GM21717 (cell line): ENCODE data around the gene NRSN2.

Source experiments
- ATAC-seq: cut with Tn5 transposase; IDR thresholded peaks from one replicate; pipeline ENCODE4 v1.9.1; 2021; ENCODE audit warnings: mild to moderate bottlenecking, moderate library complexity; ENCODE audit not compliant: unreplicated experiment

Gene NRSN2

DNA sequence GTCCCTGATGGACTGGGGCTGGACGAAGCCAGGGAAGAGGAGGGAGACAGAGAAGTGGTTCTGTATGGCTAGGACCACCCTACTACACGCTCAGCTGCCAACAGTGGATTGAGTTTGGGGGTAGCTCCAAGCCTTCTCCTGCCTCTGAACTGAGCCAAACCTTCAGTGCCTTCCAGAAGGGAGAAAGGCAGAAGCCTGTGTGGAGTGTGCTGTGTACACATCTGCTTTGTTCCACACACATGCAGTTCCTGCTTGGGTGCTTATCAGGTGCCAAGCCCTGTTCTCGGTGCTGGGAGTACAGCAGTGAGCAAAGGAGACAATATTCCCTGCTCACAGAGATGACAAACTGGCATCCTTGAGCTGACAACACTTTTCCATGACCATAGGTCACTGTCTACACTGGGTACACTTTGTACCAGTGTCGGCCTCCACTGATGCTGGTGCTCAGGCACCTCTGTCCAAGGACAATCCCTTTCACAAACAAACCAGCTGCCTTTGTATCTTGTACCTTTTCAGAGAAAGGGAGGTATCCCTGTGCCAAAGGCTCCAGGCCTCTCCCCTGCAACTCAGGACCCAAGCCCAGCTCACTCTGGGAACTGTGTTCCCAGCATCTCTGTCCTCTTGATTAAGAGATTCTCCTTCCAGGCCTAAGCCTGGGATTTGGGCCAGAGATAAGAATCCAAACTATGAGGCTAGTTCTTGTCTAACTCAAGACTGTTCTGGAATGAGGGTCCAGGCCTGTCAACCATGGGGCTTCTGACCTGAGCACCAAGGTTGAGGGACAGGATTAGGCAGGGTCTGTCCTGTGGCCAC is 49.9 kb downstream of the NRSN2 start:
- no peak for ATAC-seq

GRCh38 chr20:397432-398237 is 50.7 kb downstream of the NRSN2 start:
- no peak for ATAC-seq

GRCh38 chr20:399182-399707 is 52.3 kb downstream of the NRSN2 start:
- ATAC-seq: no peak

- ATAC-seq: no peak
Measured at GRCh38 chr20:400128-400453, 53.2 kb downstream of the NRSN2 start.

DNA sequence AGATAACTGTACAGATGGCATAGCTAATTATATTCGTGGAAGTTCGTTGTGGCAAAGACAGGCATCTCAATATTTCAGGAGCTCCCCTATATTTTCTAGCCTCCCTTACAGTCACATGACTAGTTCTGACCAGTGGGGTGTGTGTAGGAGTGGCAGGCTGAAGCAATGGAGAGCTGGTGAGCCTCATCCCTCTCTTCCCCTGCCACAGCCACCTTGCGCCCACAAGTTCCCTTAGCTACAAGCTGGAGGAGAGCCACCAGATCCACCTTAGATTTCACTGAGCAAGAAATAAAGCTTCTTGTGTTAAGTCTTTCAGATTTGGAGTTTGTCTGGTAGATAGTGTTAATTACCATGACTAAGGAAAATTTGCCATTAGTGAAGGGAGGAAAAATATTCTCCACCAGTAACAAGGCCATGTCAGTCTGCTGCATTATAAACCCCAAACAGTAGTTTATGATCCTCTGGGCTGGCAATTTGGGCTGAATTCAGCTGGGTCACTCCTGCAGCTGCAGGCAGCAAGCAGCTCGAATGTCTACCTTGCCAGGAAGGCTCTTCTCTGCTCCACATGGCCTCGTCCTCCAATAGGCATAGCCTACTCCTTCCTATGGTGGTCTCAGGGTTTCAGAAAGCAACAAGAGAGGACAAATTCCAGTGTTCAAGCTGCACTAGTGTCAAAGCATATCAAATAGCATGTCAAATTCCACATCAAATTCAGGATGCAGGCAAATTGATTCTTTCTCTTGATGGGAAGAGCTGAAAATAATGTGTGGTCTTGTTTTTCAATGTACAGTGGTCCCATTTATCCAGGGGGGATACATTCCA is 53.8 kb downstream of the NRSN2 start:
- ATAC-seq: no peak

DNA sequence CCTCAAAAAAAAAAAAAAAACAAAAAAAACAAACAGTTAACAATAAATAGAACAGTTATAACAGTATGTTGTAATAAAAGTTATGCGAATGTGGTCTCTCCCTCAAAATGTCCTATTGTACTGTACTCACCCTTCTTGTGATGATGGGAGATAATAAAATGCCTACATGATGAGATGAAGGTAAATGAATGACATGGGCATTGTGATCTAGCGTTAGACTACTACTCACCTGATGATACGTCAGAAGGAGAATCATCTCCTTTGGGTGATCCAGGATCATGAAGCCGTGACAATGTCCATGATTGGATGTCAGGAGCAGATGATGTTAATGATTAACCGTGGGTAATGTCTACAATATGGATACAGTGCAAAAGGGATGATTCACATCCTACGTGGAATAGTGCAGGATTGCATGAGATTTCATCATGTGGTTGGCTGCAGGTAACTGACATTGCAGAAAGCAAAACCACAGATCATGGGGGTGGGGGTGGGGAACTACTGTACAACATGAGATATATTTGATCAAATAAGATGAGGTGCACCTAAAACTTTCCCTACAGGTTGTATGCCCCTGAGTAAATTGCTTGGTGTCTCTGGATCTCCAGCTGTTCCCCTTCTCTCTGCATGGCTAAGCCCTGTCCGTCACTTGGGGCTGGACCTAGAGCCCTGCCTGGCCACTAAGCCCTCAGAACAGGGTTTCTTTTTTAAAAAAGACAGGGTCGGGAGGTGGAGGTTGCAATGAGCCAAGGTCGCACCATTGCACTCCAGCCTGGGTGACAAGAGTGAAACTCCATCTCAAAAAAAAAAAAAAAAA is 55.0 kb downstream of the NRSN2 start:
- no peak for ATAC-seq

GRCh38 chr20:402496-402885 is 55.6 kb downstream of the NRSN2 start:
- ATAC-seq: no peak

DNA sequence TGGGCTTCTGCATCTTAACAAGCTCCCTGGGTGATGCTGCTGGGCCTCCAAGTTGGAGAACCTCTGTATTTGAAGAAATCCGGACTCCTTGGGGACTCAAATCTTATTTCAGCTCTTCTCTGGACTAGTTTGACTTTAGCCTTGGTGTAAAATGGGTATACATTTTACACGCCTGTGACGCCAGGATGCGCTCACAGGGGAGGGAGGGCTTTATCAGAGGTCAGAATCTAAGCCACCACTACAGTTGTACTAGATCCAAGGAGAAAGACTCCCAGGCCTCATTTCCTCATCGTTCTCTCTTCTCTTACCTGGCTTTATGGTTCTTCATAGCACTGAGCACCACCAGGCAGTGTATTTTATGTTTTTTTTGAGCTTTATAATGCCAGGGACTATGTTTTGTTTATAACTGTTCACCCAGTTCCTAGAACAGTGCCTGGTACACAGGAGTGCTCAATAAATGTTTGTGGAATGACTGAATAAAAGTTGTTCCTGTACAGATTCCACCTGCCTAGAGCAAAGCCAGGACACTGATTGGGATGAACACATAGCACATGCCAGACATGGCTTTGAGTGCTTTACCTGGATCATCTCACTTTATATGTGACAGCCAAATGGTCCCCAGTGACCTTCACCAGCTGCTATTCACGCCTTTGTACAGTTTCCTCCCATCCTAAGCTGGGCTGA is 56.1 kb downstream of the NRSN2 start:
- no peak for ATAC-seq

- no peak for ATAC-seq
Measured at GRCh38 chr20:403582-403957, 56.7 kb downstream of the NRSN2 start.

GRCh38 chr20:404088-404487 is 57.2 kb downstream of the NRSN2 start:
- no peak for ATAC-seq
